SH-SY5Y (cell line): ENCODE results near the gene CPED1.

Experiments used
- GATA2 ChIP-seq: IDR thresholded peaks from 2 replicates; pipeline ENCODE4 v1.6.1; 2011; ENCODE audit warnings: mild to moderate bottlenecking, low read depth, low read length
- GATA3 ChIP-seq: IDR thresholded peaks from 2 replicates; pipeline ENCODE4 v1.6.1; 2011; ENCODE audit warnings: low read depth, mild to moderate bottlenecking, low read length, moderate library complexity

DNA sequence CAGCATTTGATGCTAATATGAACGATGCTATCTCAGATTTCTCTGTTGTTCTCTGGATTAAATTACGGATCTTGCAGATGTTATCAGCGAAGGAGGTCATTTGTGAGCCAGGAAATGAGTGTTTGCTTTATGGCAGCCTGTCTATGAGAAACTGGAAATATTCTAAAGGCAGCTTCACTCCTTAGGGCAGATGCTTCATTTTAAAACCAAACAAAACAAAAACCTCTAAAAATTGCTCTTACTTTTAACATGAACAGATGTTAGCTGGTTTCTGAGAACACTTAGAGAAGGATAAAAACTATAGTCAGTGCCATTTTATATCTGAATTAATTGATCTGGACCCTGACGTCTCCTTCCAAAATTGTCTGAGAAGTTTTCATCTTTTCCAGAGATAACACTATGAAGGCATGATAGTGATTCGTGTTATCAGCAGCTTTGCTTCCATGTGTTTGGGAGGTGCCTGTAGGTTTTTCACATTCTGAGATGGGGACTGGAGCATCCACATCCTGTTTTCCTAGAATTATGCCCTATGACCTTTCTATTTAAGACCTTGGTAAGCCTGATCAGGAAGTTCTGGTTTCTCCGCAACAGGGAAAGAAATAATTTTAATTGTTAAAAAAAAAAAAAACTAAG lies 53.1 kb downstream of the CPED1 start:
- TF ChIP-seq GATA3 (peak; percentile 94), GATA2 (peak; percentile 87)
